Measurements from ENCODE around the gene CACNA1S. TPM values are rescaled to one million over a fixed set of nuclear protein-coding genes. Genes with fewer than 3 reads are reported as not detected.

Gene CACNA1S
- total and polyA plus RNA-seq, 2 of the 8 experiments (the other 6 are each of a cell fraction or from before 2014, with no cell fraction given): 0.06 TPM; not detected in 1

DNA sequence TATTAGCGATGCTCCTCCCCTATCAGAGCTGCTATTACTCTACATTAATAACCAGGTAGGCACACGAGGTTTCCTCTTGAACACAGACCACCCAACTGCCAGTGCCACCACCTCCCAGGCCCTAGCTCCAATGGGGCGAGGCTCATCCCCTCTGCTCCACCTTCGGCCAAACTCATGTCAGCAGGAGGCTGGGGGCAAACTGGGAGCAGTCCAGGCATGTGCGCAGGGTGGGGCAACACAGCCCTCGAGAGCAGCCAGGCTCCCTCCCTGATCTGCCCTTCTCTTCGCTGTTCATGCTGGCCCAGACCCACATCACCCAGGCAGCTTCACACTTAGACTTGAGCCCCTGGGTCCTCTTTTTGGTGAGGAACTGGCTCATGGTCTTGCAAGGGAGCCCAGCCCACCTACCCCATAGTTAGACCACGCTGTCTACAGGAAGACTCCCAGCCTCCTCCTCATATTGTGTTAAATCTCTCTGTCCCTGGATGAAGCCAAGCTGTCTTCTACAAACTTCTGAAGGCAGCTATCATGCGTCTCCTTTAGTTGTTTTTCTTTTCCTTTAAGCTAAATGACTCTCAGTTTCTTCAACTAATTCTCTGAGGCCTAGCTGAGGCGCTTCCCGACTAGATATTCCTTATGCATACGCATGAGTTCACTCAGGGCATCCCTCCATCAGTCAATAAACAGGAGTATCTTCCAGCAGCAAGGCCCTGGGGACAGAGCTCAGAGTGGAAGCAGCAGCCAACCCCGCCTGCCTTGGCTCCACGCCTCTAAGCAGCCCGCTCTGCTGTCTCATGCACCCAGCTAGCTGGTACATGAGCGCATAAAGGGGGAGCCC is 30.0 kb upstream of the CACNA1S start (continued):
- TF ChIP-seq, protein P1, sequence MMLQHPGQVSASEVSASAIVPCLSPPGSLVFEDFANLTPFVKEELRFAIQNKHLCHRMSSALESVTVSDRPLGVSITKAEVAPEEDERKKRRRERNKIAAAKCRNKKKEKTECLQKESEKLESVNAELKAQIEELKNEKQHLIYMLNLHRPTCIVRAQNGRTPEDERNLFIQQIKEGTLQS (IDR thresholded peaks at IDR 0.05; ENCODE audit: insufficient read depth, low read depth, low read length): no peak

Data from H1 (cell line).